Aorta (tissue), 5 donors: Measurements from ENCODE around the gene SEL1L3. TPM values are rescaled to one million over a fixed set of nuclear protein-coding genes. Genes with fewer than 3 reads are reported as not detected.

Experiments
- ATAC-seq: fragments of 200-7000 bp; cut with Tn5 transposase; one replicate; pipeline ENCODE4 v1.9.1; 2022; ENCODE audit warnings: moderate library complexity; ENCODE audit not compliant: low FRiP score
- DNase-seq, 2 donors: peaks; one replicate each; pipeline ENCODE4 v3.0.0-alpha.2; 2020
- H3K27ac ChIP-seq, 2 donors: one replicate each; pipeline ENCODE4 v1.5.1; 2013; ENCODE audit warnings: low read length in 2 of 2, mild to moderate bottlenecking in 2 of 2, moderate library complexity in 2 of 2, control low read depth in 1 of 2, inconsistent platforms in 1 of 2, low read depth in 1 of 2
- H3K27me3 ChIP-seq, 2 donors: one replicate each; pipeline ENCODE4 v1.6.1; 2013; ENCODE audit warnings: control low read depth in 1 of 2, low read length in 1 of 2, mild to moderate bottlenecking in 1 of 2, moderate library complexity in 1 of 2; ENCODE audit not compliant: insufficient read depth in 2 of 2, control insufficient read depth in 1 of 2
- H3K36me3 ChIP-seq, 2 donors: one replicate each; pipeline ENCODE4 v1.6.1; 2013; ENCODE audit warnings: control low read depth in 1 of 2, low read length in 1 of 2, mild to moderate bottlenecking in 1 of 2; ENCODE audit not compliant: insufficient read depth in 2 of 2, control insufficient read depth in 1 of 2
- H3K4me1 ChIP-seq, 2 donors: one replicate each; pipeline ENCODE4 v1.6.1; 2013; ENCODE audit warnings: low read length in 2 of 2, control low read depth in 1 of 2, mild to moderate bottlenecking in 1 of 2, moderate library complexity in 1 of 2; ENCODE audit not compliant: insufficient read depth in 2 of 2, control insufficient read depth in 1 of 2
- H3K4me3 ChIP-seq, 2 donors: one replicate each; pipeline ENCODE4 v1.5.1; 2013; ENCODE audit warnings: low read length in 2 of 2, control low read depth in 1 of 2, mild to moderate bottlenecking in 1 of 2
- H3K9me3 ChIP-seq: one replicate; pipeline ENCODE4 v1.6.1; 2013; ENCODE audit warnings: mild to moderate bottlenecking, low read length; ENCODE audit not compliant: control insufficient read depth
- WGBS, 2 donors: extraction: QIAGEN DNeasy Blood & Tissue Kit; methylation state at CpG; one replicate each; pipeline ENCODE4 v1.1.7; 2013; 5-methylcytosine and 5-hydroxymethylcytosine counted together
- intact Hi-C, 2 donors: fragments of 100-400 bp; cut with DNase I; formaldehyde crosslinking; loops; one replicate each; pipeline versions ENCODE4 v1.14.2 to v1.15.0; 2022
- polyA plus RNA-seq, 2 donors: library from polyadenylated mRNA; stranded (reverse); fragments of 200-250 nt; gene quantifications; one replicate each; pipeline ENCODE4 v1.2.3, GENCODE V29; 2013
- total RNA-seq, 2 donors: library from RNA; stranded (reverse); fragmentation: NEBNext Ultra II Directional; extraction: Animal tissue kit (Norgen Biotek cat#: 25700); gene quantifications; one replicate each; pipeline ENCODE4 v1.2.1, GENCODE V29; 2021
- donor health status: healthy with polysubstance abuse.
- donor health status: Bipolar disorder and iron deficiency.
- donor health status: DM: no; HTN: no; CAD: no.
- donor health status: DM: no; HTN: no; CAD: no.
- donor health status: DM: yes; HTN: yes; CAD: no.

SEL1L3 gene
- total and polyA plus RNA-seq, 4 donors, result 1.9 to 25.3 (median 10.9) TPM

- intact Hi-C loops, result no loop called here
- Histone ChIP-seq H3K27ac (no peak overlapping the region), H3K36me3 (no peaks in the 10 kb centered on the region), H3K9me3 (no peaks in the 10 kb centered on the region), H3K27me3 (no peaks in the 10 kb centered on the region), H3K4me3 (no peak overlapping the region), H3K4me1 (no peaks in the 10 kb centered on the region)
- ATAC-seq (no peak), DNase-seq (no peak)
- WGBS, 2 donors, result 99 to 100% methylated on average over 1 of the region's 1 CpG
Observed at GRCh38 chr4:25900310-25900709, 37.5 kb upstream of the SEL1L3 start.

- no peak overlapping the region for H3K4me3 ChIP-seq
- ATAC-seq (no peak), DNase-seq (no peak)
- H3K36me3 ChIP-seq, result no peaks in the 10 kb centered on the region
- no peaks in the 10 kb centered on the region for H3K27me3 ChIP-seq
- 77 to 79% methylated on average over 5 of the region's 5 CpGs for WGBS, 2 donors
- no peaks in the 10 kb centered on the region for H3K4me1 ChIP-seq
- H3K9me3 ChIP-seq, result no peaks in the 10 kb centered on the region
- intact Hi-C loops, result no loop called here
- no peak overlapping the region for H3K27ac ChIP-seq
Observed at GRCh38 chr4:25896776-25897539, 34.2 kb upstream of the SEL1L3 start.

GRCh38 chr4:25892796-25893195 is 30.0 kb upstream of the SEL1L3 start:
- H3K9me3 ChIP-seq, result no peaks in the 10 kb centered on the region
- intact Hi-C loops, result no loop called here
- no peaks in the 10 kb centered on the region for H3K4me1 ChIP-seq
- no peaks in the 10 kb centered on the region for H3K27me3 ChIP-seq
- H3K4me3 ChIP-seq, result no peak overlapping the region
- no peak for ATAC-seq
- 74 to 79% methylated on average over 6 of the region's 6 CpGs for WGBS, 2 donors
- DNase-seq, result no peak
- H3K27ac ChIP-seq, result no peak overlapping the region
- no peaks in the 10 kb centered on the region for H3K36me3 ChIP-seq

- 58 to 59% methylated on average over 11 of the region's 11 CpGs for WGBS, 2 donors
- intact Hi-C loops, result no loop called here
- no peaks in the 10 kb centered on the region for H3K27me3 ChIP-seq
- no peaks in the 10 kb centered on the region for H3K9me3 ChIP-seq
- no peak overlapping the region for H3K4me3 ChIP-seq
- no peaks in the 10 kb centered on the region for H3K4me1 ChIP-seq
- DNase-seq (no peak), ATAC-seq (no peak)
- no peaks in the 10 kb centered on the region for H3K36me3 ChIP-seq
- H3K27ac ChIP-seq, result no peak overlapping the region
Observed at GRCh38 chr4:25890571-25891485, 28.0 kb upstream of the SEL1L3 start.

- Histone ChIP-seq H3K9me3 (no peaks in the 10 kb centered on the region), H3K4me3 (no peak overlapping the region), H3K4me1 (no peaks in the 10 kb centered on the region), H3K36me3 (no peaks in the 10 kb centered on the region), H3K27me3 (no peaks in the 10 kb centered on the region), H3K27ac (no peak overlapping the region)
- DNase-seq (no peak), ATAC-seq (no peak)
- WGBS, 2 donors, result 88 to 90% methylated on average over 14 of the region's 14 CpGs
- intact Hi-C loops, result no loop called here
Observed at GRCh38 chr4:25889589-25890503, 27.1 kb upstream of the SEL1L3 start.

GRCh38 chr4:25888781-25889180 is 26.0 kb upstream of the SEL1L3 start:
- ATAC-seq (no peak), DNase-seq (no peak)
- Histone ChIP-seq H3K27me3 (no peaks in the 10 kb centered on the region), H3K27ac (no peak overlapping the region), H3K36me3 (no peaks in the 10 kb centered on the region), H3K4me1 (no peaks in the 10 kb centered on the region), H3K9me3 (no peaks in the 10 kb centered on the region), H3K4me3 (no peak overlapping the region)
- intact Hi-C loops, result no loop called here

- no peaks in the 10 kb centered on the region for H3K4me1 ChIP-seq
- no peak overlapping the region for H3K4me3 ChIP-seq
- intact Hi-C loops, result no loop called here
- no peak overlapping the region for H3K27ac ChIP-seq
- H3K9me3 ChIP-seq, result no peaks in the 10 kb centered on the region
- DNase-seq, result no peak
- no peaks in the 10 kb centered on the region for H3K36me3 ChIP-seq
- no peak for ATAC-seq
- 29% methylated on average over 5 of the region's 5 CpGs for WGBS, 2 donors
- H3K27me3 ChIP-seq, result no peaks in the 10 kb centered on the region
Observed at GRCh38 chr4:25884031-25884782, 21.4 kb upstream of the SEL1L3 start.

- intact Hi-C loops, result no loop called here
- H3K27ac ChIP-seq, result no peak overlapping the region
- H3K36me3 ChIP-seq, result no peaks in the 10 kb centered on the region
- 72 to 87% methylated on average over 2 of the region's 2 CpGs for WGBS, 2 donors
- DNase-seq (no peak), ATAC-seq (no peak)
- H3K27me3 ChIP-seq, result no peaks in the 10 kb centered on the region
- H3K4me1 ChIP-seq, result no peaks in the 10 kb centered on the region
- no peaks in the 10 kb centered on the region for H3K9me3 ChIP-seq
- no peak overlapping the region for H3K4me3 ChIP-seq
Observed at GRCh38 chr4:25883565-25883964, 20.8 kb upstream of the SEL1L3 start.
